M059J (cell line): ENCODE measurements around the gene UNC5CL. TPM values are rescaled to one million over a fixed set of nuclear protein-coding genes. Genes with fewer than 3 reads are reported as not detected.

Experiments
- total RNA-seq: library from RNA; depleted of rRNA; stranded (reverse); fragments of >200 nt; shearing (Covaris generic); gene quantifications from 2 replicates; pipeline ENCODE4 v1.2.3, GENCODE V29; 2014; rRNA removed

Gene UNC5CL
- total RNA-seq, 1 experiment from 2014 or later: 0.20 TPM

Other genes starting within 250 kb of the UNC5CL start
- gene TSPO2, start 3.2 kb upstream of the UNC5CL start, total RNA-seq: not detected in 2 replicates
- not detected in 2 replicates for gene APOBEC2, start 14.0 kb upstream of the UNC5CL start, total RNA-seq
- gene OARD1, start 33.1 kb upstream of the UNC5CL start, total RNA-seq: 17.7 and 23.0 TPM in 2 replicates
- gene NFYA, start 33.8 kb upstream of the UNC5CL start, total RNA-seq: 9.4 and 19.2 TPM in 2 replicates
- not detected in 2 replicates for gene TREML1, start 115.1 kb upstream of the UNC5CL start, total RNA-seq
- not detected in 2 replicates for gene TREM2, start 123.9 kb upstream of the UNC5CL start, total RNA-seq
- gene TREML2, start 161.9 kb upstream of the UNC5CL start, total RNA-seq: not detected in 2 replicates
- not detected in 2 replicates for gene TREML4, start 189.1 kb upstream of the UNC5CL start, total RNA-seq
- not detected in 2 replicates for gene TREM1, start 247.5 kb upstream of the UNC5CL start, total RNA-seq